GM21737 (cell line): Measurements from ENCODE around the gene SGCD.

Source experiments
- ATAC-seq: cut with Tn5 transposase; IDR thresholded peaks from one replicate; pipeline ENCODE4 v1.9.1; 2021; ENCODE audit warnings: mild to moderate bottlenecking, moderate library complexity; ENCODE audit not compliant: unreplicated experiment

SGCD gene

DNA sequence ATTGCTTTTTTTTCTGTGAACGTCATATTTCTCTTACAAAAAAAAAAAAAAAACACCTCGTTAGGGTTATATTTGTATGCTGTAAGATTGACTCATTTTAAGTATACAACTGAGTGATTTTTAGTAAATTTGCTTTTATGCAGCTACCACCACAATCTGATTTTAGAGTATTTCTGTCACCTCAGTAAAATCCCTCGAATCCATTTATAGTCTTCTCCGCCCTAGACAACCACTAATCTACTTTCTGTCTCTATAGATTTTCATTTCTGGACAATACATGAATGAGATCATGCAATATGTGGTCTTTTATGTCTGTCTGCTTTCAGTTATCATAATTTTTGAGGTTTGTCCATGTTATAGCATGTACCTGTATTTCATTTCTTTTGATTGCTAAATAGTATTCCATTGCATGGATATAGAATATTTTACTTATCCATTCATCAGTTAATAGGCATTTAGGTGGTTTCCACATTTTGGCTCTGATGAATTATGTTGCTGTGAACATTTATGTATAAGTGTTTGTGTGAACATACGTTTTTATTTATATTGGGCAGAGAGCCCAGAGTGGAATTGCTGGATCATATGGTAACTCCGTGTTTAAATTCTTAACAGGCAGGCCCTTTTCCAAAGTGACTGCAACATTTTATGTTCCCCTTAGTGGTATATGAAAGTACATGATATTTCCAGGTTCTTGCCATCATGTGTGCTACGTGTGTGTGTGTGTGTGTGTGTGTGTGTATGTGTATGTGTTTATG, 171.4 kb downstream of the SGCD start:
- ATAC-seq: no peak

- ATAC-seq: no peak
Measured at GRCh38 chr5:156500755-156501154, 173.8 kb downstream of the SGCD start.

DNA sequence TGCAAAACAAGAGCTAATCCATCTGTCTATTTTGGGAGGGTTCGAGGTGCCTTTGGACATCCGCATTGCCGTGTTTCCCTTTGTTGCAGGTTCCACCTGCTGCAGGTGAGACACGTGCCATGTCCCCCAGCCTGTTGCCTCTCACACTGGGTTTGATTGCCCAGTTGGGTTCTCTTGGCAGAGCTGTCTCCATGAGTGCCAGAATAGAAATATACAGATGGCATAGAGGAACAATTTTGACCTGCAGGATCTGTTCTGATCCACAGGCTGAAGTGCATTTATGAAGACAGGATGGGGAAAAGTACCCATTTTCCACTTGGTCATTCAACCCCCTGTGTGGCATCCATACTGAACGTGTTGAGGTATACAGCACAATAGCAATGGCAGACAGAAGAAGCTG, 178.1 kb downstream of the SGCD start:
- no peak for ATAC-seq

- ATAC-seq: no peak
Measured at GRCh38 chr5:156513123-156513815, 186.3 kb downstream of the SGCD start.

DNA sequence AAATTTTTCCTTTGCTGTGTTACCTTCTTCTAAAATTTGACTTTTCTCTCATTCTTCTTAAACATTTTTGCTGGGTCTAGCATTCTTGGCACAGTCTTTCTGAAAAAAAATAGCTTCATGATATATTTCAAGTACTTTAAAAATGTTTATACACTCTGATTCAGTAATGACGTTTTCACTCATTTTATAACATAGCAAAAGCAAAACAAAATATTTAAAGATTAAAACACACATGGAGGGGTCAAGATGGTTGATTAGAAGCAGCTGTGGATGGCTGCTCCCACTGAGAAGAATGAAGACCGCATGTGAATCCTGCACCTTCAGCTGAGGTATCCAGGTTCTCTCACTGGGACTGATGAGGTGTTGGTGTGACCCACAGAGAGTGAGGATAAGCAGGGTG, 188.2 kb downstream of the SGCD start:
- ATAC-seq: no peak

DNA sequence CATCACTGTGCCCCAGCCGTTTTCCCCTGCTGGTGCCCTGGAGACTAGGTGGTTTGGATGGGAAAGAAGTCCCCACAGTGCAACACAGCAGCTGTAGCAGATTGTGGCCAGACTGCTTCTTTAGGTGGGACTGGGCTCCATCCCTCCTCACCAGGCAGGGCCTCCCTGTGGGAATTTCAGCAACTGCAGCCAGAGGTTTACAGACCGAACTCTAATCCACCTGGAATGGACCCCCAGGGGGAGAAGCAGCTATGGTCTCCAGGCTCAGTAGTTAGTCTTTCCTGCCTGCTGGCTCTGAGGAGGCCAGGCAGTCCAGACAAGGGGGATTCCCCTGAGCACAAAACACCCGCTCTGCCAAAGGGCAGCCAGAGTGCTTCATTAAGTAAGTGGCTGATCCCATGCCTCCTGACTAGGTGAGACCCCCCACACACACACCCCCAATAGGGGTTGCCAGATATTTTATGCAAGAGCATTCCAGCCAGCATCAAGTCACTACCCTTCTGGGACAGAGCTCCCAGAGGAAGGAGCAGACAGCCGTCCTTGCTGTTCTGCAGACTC, 188.9 kb downstream of the SGCD start:
- no peak for ATAC-seq

DNA sequence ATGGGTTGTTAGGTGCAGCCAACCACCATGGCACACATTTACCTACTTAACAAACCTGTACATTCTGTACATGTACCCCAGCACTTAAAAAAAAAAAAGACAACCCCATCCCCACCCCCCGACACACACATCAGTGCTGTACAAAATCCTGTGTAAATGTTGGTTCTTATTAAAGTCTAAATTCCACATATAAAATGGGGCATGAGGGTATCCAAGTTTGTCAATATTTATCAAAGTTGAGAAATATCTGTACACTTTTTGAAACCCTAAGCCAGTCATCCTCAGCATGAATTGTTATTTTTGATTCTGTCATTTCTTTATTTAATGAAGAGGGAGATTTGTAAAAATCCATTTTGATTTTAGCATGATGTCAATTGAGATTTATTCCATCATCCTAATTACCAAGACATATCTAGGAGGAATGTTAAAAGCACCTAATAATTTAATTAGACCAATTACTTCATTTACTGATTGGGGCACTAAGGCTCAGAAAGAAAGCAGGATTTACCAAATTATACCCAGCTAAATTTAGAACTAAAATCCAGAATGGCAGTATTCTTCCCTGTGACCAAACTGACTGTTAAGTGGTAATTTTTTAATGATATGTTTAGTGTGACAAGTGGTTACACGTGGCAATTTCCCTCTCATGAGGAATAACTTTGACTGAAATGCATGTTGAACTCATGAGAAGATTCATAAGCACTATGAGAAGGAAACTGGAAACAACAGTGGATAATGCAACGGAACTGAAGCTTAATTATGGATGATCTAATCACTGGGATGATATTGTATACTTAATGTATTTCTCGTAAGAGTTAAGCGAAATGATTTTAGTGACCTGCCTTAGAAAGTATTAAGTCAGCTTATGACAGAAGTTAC, 195.9 kb downstream of the SGCD start:
- no peak for ATAC-seq

DNA sequence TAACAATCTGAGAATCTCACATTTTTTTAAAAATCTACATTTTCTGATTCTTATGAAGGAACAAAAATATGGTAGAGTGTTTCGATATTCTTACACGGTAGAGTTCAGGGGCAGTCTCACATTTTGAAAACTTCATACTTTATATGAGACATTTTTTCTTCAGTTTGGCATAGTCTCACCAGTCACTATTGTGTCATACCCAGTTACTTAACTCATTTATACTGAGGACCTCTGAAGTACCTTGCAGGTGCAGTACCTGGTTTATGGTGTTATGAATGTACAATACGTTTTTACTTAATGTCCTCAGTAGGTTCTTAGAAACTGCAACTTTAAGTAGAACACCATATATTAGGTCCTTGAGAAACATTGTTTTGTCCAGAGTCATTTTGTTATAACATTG, 196.6 kb downstream of the SGCD start:
- no peak for ATAC-seq

DNA sequence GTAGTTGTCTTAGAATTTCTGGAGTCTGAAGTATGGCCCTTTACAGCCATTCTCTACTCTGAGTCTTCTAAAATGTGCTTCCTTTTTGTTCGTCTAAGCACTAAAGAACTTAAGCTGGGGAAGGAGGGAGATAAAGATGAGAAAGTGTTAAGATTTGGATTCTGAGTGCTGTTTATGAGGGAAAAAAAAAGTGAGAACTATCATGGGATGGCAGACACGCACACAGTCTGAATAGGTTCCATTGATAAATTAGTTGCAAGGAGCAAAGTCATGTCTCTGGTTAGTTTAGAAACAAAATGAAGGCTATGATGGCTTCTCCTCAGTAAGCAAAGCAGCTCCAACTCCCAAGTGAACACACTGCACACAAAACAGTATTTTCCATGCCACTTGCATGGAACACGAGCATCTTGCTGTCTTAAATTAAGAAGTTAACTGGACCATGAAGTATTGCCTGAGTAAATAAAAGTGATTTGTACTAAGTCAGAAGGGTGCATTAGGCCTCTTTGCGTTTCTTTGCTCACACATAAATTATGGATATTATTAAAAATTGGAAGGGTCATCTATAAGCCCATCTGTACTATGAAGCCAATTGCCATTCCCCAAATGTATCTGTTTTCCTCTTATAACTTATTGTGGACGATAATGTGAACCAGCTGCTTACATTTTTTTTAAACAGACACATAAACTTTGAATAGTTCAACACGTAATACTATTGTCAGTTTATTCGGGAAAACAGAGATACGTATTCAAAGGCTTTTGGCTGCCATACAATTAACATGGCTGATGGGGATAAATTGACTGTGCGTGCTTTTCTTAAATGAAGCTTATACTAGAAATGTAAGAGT, 199.3 kb downstream of the SGCD start:
- no peak for ATAC-seq

GRCh38 chr5:156527611-156528010, 200.6 kb downstream of the SGCD start:
- no peak for ATAC-seq

DNA sequence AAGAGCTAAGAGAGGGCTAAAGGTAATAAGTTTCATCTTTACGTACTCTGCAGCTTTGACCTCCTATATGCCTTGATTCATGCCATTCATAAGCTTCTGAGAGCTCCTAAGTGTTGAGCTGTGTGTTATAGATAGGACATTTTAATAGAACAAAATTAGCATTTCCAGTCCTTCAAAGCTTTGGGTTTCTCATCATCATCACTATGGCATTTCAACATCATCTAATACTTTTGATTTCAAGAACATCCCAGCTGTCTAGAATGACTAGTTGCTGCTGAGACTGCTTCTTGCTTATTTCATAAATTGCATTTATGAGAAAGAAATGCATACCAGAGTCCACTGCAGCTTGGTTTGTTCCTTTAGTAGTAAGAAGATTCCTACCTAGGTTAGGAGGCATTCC, 201.7 kb downstream of the SGCD start:
- no peak for ATAC-seq

- ATAC-seq: no peak
Measured at GRCh38 chr5:156529892-156530291, 202.9 kb downstream of the SGCD start.

- ATAC-seq: no peak
Measured at GRCh38 chr5:156531199-156531598, 204.2 kb downstream of the SGCD start.

- no peak for ATAC-seq
Measured at GRCh38 chr5:156532921-156533320, 206.0 kb downstream of the SGCD start.

- ATAC-seq: no peak
Measured at GRCh38 chr5:156534085-156534484, 207.1 kb downstream of the SGCD start.

- no peak for ATAC-seq
Measured at GRCh38 chr5:156534906-156535485, 208.0 kb downstream of the SGCD start.

- no peak for ATAC-seq
Measured at GRCh38 chr5:156540491-156540890, 213.5 kb downstream of the SGCD start.

DNA sequence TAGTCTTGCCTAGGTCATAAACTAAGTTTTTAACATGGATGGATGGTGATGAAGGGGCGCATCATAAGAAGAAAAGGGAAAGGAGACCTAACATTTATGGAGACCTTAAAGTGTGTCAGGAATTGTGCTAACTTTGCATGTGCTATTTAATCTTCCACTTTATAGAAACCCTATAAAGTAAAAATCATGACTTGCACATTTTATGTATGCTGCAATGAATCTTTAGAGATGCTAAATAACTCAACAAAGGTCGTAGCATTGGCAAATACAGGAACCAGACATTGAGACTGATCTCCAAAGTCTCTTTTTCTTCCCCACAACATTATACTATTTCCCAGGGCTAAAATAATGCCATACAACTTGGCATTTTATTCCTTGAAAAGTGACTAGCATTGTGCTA, 214.6 kb downstream of the SGCD start:
- no peak for ATAC-seq

- ATAC-seq: no peak
Measured at GRCh38 chr5:156543348-156544145, 216.6 kb downstream of the SGCD start.
